Left ventricle myocardium inferior (tissue), 1 donor: Measurements from ENCODE around the gene TOP3B. TPM values are rescaled to one million over a fixed set of nuclear protein-coding genes. Genes with fewer than 3 reads are reported as not detected.

Experiments
- DNase-seq: peaks from one replicate; pipeline ENCODE4 v3.0.0-alpha.2; 2020
- H3K27ac ChIP-seq: fragments of 200-600 bp; replicated peaks from 2 replicates; pipeline ENCODE4 v1.8.0; 2021
- H3K27me3 ChIP-seq: fragments of 200-600 bp; 2 replicates; pipeline ENCODE4 v1.8.0; 2021; ENCODE audit warnings: low read depth
- H3K36me3 ChIP-seq: fragments of 200-600 bp; 2 replicates; pipeline ENCODE4 v1.8.0; 2021
- H3K4me1 ChIP-seq: fragments of 200-600 bp; 2 replicates; pipeline ENCODE4 v1.8.0; 2021
- H3K4me3 ChIP-seq: fragments of 200-600 bp; 2 replicates; pipeline ENCODE4 v1.8.0; 2021; ENCODE audit warnings: mild to moderate bottlenecking, moderate library complexity
- H3K9me3 ChIP-seq: fragments of 200-600 bp; replicated peaks from 2 replicates; pipeline ENCODE4 v1.8.0; 2021
- intact Hi-C: fragments of 100-400 bp; cut with micrococcal nuclease; formaldehyde crosslinking; loops from one replicate; pipeline ENCODE4 v1.11.0; 2022
- total RNA-seq: library from RNA; stranded (reverse); fragmentation: NEBNext Ultra II Directional; extraction: Animal tissue kit (Norgen Biotek cat#: 25700); gene quantifications from one replicate; pipeline ENCODE4 v1.2.1, GENCODE V29; 2021
- TF ChIP-seq, protein P1 (sequence below): fragments of 200-600 bp; IDR thresholded peaks from 2 replicates; pipeline ENCODE4 v1.8.0; 2021; ENCODE audit warnings: antibody characterized with exemption, mild to moderate bottlenecking, borderline replicate concordance
- donor health status: DM: no; HTN: yes; CAD: no; lungs with severe emphysema.

The TOP3B gene
- total RNA-seq, 1 donor from 2014 or later, result 11.2 TPM

DNA sequence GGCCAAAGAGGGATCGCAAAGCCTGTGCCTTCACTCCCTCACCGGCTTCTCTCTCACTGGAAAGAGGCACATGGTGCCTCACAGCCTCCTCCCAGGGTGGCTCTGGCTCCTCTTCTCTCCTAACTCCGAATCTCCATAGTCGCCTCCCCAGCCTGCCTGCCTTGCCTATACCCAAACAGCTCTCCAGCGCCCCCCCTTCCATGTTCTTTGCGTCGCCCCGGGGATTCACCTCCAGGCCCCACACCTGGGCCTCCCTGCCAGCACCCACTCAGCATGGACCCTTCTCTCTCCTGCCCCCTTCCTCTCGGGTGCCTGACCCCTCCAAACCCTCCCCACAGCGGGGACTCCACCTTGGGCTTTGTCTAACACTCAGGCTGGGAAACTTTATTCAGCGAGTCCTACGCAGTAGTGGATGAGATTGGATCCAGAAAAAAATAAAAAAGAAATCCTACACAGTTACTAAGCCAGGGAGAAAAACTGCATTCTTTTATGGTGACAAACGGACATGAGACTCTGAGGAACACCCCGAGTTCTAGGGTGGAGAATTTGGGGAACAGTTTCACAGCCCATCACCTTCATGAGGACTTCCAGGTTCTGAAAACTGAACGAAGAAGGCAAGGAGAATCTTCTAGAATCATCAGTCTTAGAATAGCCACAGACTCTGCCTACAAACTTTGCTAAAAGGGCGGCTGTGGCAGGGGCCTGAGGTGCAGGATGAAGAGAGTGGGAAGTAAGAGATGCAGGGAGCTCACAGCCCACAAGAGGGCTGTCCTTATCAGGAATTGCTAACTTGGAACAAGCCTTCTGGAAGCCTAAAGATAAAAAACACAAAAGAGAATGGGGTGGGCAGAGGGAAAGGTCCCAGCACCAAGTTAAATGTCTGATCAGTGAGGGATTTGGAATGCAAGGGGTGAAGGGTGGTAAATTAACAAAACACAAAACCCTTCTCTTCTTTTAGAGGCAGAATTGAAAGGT is 35.3 kb downstream of the TOP3B start:
- TF ChIP-seq, protein P1, sequence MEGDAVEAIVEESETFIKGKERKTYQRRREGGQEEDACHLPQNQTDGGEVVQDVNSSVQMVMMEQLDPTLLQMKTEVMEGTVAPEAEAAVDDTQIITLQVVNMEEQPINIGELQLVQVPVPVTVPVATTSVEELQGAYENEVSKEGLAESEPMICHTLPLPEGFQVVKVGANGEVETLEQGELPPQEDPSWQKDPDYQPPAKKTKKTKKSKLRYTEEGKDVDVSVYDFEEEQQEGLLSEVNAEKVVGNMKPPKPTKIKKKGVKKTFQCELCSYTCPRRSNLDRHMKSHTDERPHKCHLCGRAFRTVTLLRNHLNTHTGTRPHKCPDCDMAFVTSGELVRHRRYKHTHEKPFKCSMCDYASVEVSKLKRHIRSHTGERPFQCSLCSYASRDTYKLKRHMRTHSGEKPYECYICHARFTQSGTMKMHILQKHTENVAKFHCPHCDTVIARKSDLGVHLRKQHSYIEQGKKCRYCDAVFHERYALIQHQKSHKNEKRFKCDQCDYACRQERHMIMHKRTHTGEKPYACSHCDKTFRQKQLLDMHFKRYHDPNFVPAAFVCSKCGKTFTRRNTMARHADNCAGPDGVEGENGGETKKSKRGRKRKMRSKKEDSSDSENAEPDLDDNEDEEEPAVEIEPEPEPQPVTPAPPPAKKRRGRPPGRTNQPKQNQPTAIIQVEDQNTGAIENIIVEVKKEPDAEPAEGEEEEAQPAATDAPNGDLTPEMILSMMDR, result peak; percentile 62
- Histone ChIP-seq H3K36me3 (peaks cover 18% of the 10 kb centered on the region), H3K9me3 (no peaks in the 10 kb centered on the region), H3K4me3 (no peak overlapping the region), H3K27ac (peak overlapping the region; percentile 98), H3K4me1 (peaks cover 98% of the 10 kb centered on the region), H3K27me3 (no peaks in the 10 kb centered on the region)
- intact Hi-C loops, result no loop called here
- no peak for DNase-seq

DNA sequence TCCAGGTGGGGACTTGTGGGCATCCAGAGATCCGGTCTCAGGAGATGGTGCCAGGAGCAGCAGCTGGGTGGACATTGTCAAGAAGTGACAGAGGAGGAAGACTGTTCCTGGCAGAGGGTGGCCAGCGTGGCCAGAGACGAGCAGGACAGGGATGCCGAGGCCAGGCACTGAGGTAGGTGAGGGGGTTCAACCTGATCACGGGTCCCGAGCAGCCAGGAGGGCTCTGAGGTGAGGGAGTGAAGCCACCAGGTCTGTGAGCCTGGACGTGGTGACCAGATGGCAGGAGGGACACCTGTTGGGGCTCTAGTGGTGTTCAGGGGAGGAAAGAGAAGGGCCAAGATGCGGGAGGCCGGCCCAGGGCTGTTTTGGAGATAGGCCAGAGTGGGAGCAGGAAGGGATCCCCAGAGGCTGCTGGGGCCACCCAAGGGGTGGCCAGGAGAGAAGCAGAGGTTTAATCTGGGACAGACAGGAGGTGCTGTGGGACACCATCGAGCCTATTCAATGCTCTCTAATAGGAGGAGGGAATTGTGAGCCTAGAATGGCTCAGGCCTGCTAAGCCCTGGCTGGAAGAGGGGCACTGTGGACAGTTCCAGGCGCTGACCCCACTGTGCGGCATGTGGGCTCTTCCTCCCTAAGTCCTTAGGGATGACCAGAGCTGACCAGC is 36.2 kb downstream of the TOP3B start:
- no peak for DNase-seq
- H3K9me3 ChIP-seq, result no peaks in the 10 kb centered on the region
- peaks cover 18% of the 10 kb centered on the region for H3K36me3 ChIP-seq
- intact Hi-C loops, result no loop called here
- peaks cover 98% of the 10 kb centered on the region for H3K4me1 ChIP-seq
- no peaks in the 10 kb centered on the region for H3K27me3 ChIP-seq
- H3K4me3 ChIP-seq, result no peak overlapping the region
- H3K27ac ChIP-seq, result peak overlapping the region; percentile 98
- TF ChIP-seq, protein P1, result no peak

DNA sequence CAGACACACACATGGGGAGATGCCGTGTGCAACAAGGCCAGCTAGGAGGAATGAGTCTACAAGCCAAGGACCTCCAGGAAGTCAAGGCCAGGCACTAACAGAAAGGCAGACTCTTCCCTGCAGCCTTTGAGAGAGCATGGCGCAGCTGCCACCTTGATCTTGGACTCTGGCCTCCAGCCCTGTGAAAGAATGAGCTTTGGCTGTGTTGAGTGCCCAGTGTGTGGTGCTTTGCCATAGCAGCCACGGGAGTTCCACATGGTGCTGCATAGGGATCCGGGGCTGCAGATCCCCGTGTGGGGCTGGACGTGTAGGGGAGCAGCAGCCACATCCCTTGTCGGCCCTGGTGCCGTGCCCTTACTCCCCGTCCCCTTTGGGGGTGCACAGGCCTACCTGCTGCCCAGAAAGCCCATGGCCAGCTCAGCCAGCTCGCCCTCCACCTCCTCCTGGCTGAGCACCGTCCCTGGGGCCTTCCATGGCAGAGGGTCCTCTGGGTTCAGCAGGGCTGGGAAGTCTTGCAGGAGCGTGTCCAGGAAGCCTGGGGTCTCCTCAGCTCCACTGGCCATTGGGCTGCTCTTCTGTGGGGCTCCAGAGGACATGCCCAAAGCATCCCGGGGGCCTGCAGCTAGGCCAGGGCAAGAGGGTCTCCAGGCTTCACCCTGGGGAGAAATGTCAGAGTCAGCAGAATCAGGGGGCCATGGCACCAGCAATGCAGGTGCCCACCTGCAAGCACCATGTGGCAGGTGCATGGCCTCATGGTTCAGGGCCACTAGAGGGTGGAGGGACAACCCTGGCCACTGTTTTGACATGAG is 36.9 kb downstream of the TOP3B start:
- TF ChIP-seq, protein P1, result no peak

DNA sequence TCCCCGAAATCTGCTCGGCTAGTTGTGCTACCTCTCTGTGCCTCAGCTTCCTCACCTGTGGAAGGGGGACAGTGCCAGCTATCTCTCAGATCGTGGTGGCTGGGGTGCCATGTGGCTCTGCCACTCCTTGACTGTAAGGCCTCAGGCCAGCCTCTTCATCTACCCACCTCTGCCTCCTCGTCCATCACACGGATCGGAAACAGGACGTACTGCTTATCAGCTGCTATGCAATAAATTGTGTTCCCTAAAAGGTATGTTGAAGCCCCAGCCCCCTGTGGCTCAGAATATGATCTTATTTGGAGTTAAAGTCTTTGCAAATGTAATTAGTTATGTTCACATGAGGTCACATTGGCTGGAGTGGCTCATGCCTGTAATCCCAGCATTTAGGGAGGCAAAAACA is 37.7 kb downstream of the TOP3B start:
- TF ChIP-seq, protein P1, result no peak
- Histone ChIP-seq H3K4me3 (no peak overlapping the region), H3K4me1 (peaks cover 100% of the 10 kb centered on the region), H3K36me3 (peaks cover 18% of the 10 kb centered on the region), H3K27me3 (no peaks in the 10 kb centered on the region), H3K27ac (peak overlapping the region; percentile 98), H3K9me3 (no peaks in the 10 kb centered on the region)
- no peak for DNase-seq
- intact Hi-C loops, result no loop called here

More for the DNA sequence above, 36.9 kb downstream of the TOP3B start:
- no peaks in the 10 kb centered on the region for H3K9me3 ChIP-seq
- H3K4me3 ChIP-seq, result no peak overlapping the region
- peak overlapping the region; percentile 98 for H3K27ac ChIP-seq
- no peak for DNase-seq
- peaks cover 98% of the 10 kb centered on the region for H3K4me1 ChIP-seq
- H3K36me3 ChIP-seq, result peaks cover 18% of the 10 kb centered on the region
- intact Hi-C loops, result no loop called here
- H3K27me3 ChIP-seq, result no peaks in the 10 kb centered on the region
